ENCODE measurements around the gene LVRN.

DNA sequence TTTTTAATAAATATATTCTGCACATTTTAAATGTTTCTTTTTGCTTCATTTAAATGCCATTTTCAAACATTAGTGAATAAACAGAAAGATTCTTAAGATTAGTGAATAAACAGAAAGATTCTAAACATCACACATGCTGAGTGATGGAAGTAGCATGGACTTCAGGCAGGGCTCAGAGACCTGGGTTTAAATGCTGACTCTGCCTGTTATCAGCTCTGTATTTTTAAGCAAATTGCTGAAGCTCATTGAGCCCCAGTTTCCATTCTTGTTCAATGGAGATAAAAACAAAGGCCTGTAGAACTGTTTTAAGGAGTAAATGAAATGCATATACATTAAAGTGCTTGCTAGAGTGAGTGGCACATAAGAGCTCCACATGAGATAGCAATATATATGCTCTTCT is 8.1 kb upstream of the LVRN start:
- TF ChIP-seq, protein P1, sequence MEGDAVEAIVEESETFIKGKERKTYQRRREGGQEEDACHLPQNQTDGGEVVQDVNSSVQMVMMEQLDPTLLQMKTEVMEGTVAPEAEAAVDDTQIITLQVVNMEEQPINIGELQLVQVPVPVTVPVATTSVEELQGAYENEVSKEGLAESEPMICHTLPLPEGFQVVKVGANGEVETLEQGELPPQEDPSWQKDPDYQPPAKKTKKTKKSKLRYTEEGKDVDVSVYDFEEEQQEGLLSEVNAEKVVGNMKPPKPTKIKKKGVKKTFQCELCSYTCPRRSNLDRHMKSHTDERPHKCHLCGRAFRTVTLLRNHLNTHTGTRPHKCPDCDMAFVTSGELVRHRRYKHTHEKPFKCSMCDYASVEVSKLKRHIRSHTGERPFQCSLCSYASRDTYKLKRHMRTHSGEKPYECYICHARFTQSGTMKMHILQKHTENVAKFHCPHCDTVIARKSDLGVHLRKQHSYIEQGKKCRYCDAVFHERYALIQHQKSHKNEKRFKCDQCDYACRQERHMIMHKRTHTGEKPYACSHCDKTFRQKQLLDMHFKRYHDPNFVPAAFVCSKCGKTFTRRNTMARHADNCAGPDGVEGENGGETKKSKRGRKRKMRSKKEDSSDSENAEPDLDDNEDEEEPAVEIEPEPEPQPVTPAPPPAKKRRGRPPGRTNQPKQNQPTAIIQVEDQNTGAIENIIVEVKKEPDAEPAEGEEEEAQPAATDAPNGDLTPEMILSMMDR (conservative IDR thresholded peaks at IDR 0.05; ENCODE audit: low read depth, low read length) = no peak
- no peak for TF ChIP-seq MAFK (IDR thresholded peaks at IDR 0.05; ENCODE audit: low read depth, low read length)
- TF ChIP-seq POLR2A (IDR thresholded peaks at IDR 0.05; ENCODE audit: low read depth, low read length) = no peak
- no peak for TF ChIP-seq SMC3 (IDR thresholded peaks at IDR 0.05; ENCODE audit: low read depth, low read length)
- TF ChIP-seq, protein P2, sequence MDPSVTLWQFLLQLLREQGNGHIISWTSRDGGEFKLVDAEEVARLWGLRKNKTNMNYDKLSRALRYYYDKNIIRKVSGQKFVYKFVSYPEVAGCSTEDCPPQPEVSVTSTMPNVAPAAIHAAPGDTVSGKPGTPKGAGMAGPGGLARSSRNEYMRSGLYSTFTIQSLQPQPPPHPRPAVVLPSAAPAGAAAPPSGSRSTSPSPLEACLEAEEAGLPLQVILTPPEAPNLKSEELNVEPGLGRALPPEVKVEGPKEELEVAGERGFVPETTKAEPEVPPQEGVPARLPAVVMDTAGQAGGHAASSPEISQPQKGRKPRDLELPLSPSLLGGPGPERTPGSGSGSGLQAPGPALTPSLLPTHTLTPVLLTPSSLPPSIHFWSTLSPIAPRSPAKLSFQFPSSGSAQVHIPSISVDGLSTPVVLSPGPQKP (IDR thresholded peaks at IDR 0.05; ENCODE audit: borderline replicate concordance, low read depth, low read length) = no peak
- no peak for TF ChIP-seq RAD21 (IDR thresholded peaks at IDR 0.05; ENCODE audit: low read length)
- TF ChIP-seq CEBPB (IDR thresholded peaks at IDR 0.05; ENCODE audit: low read depth, low read length) = no peak
- no peak for TF ChIP-seq CHD1 (IDR thresholded peaks at IDR 0.05; ENCODE audit: low read depth, low read length)
- TF ChIP-seq RCOR1 (IDR thresholded peaks at IDR 0.05; ENCODE audit: insufficient replicate concordance, low read length) = no peak
- TF ChIP-seq MAZ (IDR thresholded peaks at IDR 0.05; ENCODE audit: borderline replicate concordance, low read depth, low read length) = no peak
- no peak for TF ChIP-seq BHLHE40 (IDR thresholded peaks at IDR 0.05; ENCODE audit: low read depth, low read length)
